NCI-H345 (cell line): Measurements from ENCODE around the gene AKT3.

Experiments used
- DNase-seq: peaks from one replicate; lab custom pipeline; 2025; lab: John Stamatoyannopoulos, UW

The AKT3 gene

DNA sequence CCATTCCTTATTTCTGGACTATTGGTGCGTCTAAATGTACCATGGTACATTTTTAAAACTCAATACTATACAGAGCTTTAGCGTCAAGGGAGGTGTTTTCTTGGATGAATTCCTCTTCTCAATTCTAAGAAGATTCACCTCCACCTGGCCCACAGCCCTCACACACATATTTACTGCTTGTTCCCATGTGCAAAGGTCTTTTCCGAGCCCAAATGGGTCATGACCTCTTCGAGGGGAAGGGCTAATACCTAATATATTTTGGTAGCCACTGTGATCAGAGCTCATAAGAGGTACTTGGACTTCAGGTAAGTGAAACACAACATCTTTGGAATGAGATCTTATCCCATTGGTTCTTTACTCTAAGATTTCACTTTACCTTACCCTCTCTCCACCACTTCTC is 388.3 kb downstream of the AKT3 start:
- DNase-seq = no peak

GRCh38 chr1:243459059-243459458 is 391.0 kb downstream of the AKT3 start:
- no peak for DNase-seq

- DNase-seq = no peak
Measured at GRCh38 chr1:243457363-243457982, 392.6 kb downstream of the AKT3 start.

DNA sequence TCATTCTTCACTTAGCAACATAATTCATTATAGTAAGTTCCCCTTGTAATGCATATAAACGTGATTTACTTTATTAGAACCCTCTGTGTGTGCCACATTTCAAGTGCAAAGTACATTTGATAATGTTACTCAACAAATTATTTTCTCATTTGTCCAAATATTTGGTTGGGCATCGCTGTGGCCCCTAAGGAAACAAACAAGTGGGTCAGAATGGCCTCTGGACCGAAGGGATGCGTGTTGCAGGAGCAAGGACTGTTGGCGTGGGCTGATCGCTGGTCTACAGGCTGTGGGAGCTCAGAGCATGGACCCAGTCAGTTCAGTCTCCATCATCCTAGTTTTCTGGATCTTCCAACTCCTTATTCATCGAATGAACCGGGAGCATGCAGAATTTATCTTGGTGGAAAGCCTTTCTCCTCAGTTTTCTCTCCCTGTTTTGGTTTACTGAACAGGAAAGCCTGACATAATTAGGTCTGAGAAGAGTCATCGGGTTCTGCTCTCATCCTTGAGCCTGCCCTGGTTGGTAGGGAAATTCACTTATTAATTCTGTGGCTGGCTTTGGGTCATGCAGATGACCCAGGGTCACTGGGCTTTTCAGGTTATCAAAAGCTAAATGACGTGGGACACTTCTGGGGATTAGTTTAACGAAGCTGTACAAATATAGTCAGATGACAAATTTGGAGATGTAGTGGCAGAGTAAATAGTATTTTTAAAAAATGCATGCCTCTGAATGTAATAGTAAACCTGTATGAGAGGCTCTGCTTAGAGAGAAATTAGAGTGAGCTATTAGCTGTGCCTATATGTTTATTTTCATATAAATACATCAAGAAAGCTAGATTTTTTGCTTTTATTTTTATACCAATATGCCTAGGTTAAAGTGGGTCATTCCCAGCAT is 394.0 kb downstream of the AKT3 start:
- no peak for DNase-seq

GRCh38 chr1:243454328-243454997 is 395.6 kb downstream of the AKT3 start:
- no peak for DNase-seq

- no peak for DNase-seq
Measured at GRCh38 chr1:243452092-243452491, 398.0 kb downstream of the AKT3 start.

DNA sequence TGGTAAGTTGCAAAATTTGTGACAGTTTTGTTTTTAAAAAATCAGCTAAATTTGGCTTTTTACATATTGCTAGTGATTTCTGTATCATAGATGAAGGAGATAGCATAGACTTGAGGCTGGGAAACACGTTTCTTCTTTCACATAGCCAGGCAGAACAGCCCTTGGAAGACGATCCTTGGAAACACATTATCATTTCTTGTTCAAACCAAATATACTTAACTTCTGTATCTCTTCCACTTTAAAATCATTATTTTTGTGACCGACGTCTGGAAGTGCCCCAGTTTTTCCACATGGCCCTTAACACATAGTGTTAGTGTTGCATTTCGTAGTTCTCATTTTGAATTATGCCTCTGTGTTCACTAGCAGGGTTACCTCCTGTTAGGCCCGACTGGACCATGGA is 400.7 kb downstream of the AKT3 start:
- no peak for DNase-seq

DNA sequence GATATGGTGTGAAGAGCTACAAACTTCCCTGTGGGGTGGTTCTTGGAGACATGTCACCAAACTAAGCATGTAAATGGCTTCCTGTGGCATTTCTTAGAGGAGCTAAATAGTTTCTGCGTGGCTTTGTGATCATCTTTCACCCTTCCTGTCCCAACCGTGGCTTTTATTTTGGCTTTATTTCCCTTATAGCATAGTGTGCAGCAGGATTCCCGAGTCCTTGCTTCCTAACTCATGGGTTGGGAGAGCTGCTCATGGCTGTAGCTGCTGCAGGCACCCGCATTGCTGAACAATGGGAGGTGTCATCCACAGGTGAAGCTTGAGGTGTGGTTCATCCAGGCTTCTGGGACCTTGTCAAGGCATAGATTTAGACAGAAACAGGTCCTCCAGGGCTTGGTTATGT is 402.2 kb downstream of the AKT3 start:
- DNase-seq = no peak

- no peak for DNase-seq
Measured at GRCh38 chr1:243447347-243447746, 402.7 kb downstream of the AKT3 start.

- DNase-seq = no peak
Measured at GRCh38 chr1:243443557-243443956, 406.5 kb downstream of the AKT3 start.

DNA sequence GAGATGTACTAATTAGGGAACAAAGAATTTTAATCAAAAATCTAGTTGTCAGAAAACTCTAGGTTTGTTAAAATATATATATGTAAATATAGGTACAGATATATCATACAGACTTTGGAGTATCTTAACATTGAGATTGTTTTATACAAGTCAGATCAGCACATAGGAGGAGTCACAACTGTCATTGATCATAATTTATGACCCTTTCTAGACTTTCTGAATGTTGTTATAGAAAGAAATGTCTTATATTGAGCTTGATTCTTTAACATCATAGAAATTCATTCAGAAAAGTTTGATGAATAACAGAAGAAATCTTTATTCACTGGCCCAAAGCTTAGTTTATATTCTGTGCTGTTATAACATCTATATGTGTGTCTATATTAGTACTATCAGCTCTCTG is 408.4 kb downstream of the AKT3 start:
- DNase-seq = no peak

DNA sequence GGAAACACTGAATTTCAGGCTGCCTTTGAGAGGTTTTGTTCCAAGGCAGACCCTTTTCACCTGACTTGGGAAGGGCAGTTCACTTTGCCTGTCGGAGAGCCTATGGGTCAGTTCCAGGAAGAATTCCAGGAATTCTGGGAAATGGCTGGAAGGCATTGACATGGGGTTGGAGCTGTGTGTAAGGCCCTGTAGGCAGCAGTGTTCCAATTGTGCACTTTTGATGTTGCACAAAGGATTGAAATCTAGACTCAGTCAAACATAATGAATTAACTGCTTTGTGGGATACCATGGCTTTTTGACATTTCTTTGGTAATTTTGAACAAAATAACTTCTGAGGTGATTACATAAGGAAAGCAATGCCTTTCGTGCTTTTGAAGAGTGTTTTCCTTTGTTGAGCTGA is 409.6 kb downstream of the AKT3 start:
- DNase-seq = no peak

GRCh38 chr1:243438815-243439214 is 411.2 kb downstream of the AKT3 start:
- DNase-seq = no peak
